Measurements from ENCODE around the gene ATG5.

- TF ChIP-seq, protein P1, sequence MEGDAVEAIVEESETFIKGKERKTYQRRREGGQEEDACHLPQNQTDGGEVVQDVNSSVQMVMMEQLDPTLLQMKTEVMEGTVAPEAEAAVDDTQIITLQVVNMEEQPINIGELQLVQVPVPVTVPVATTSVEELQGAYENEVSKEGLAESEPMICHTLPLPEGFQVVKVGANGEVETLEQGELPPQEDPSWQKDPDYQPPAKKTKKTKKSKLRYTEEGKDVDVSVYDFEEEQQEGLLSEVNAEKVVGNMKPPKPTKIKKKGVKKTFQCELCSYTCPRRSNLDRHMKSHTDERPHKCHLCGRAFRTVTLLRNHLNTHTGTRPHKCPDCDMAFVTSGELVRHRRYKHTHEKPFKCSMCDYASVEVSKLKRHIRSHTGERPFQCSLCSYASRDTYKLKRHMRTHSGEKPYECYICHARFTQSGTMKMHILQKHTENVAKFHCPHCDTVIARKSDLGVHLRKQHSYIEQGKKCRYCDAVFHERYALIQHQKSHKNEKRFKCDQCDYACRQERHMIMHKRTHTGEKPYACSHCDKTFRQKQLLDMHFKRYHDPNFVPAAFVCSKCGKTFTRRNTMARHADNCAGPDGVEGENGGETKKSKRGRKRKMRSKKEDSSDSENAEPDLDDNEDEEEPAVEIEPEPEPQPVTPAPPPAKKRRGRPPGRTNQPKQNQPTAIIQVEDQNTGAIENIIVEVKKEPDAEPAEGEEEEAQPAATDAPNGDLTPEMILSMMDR (IDR thresholded peaks at IDR 0.05), result no peak
- no peak for TF ChIP-seq EZH2 (IDR thresholded peaks at IDR 0.05; ENCODE audit: borderline replicate concordance, insufficient read depth, low read depth, low read length, poor library complexity, severe bottlenecking)
Measured at GRCh38 chr6:106216527-106216926, 109.0 kb downstream of the ATG5 start.

Data from B cell (primary cell).